Thyroid gland (tissue), 4 donors: ENCODE results near the gene CRYGN.

Experiments used
- POLR2A ChIP-seq, 2 donors: fragments of 450-650 bp; IDR thresholded peaks; one replicate each; pipeline ENCODE4 v1.6.1; 2017; ENCODE audit warnings: antibody characterized with exemption in 2 of 2, mild to moderate bottlenecking in 2 of 2, moderate library complexity in 1 of 2
- TF ChIP-seq, protein P1 (sequence below), 6 experiments: fragments of 200-600 bp in 3 of 6; fragments of 450-650 bp in 3 of 6; sonication (generic) in 3 of 6; IDR thresholded peaks; one replicate each; pipeline ENCODE4 v1.5.1; 2016 to 2019; ENCODE audit warnings: antibody characterized with exemption in 6 of 6, mild to moderate bottlenecking in 2 of 6, inconsistent platforms in 1 of 6, moderate library complexity in 1 of 6

DNA sequence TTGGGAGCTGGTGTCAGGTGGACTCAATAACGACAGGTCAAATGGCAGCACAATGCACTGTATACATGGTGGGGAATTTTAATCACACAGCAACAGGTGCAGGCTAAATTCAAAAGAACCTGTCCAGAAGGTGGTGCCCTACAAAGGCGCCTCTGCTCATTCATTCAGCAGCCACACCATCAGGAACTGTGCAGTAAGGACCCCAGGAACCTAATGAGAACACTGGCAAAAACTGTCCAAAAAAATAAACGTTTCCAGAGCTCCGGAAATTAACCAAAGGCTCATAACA lies 21.9 kb upstream of the CRYGN start:
- TF ChIP-seq, protein P1, sequence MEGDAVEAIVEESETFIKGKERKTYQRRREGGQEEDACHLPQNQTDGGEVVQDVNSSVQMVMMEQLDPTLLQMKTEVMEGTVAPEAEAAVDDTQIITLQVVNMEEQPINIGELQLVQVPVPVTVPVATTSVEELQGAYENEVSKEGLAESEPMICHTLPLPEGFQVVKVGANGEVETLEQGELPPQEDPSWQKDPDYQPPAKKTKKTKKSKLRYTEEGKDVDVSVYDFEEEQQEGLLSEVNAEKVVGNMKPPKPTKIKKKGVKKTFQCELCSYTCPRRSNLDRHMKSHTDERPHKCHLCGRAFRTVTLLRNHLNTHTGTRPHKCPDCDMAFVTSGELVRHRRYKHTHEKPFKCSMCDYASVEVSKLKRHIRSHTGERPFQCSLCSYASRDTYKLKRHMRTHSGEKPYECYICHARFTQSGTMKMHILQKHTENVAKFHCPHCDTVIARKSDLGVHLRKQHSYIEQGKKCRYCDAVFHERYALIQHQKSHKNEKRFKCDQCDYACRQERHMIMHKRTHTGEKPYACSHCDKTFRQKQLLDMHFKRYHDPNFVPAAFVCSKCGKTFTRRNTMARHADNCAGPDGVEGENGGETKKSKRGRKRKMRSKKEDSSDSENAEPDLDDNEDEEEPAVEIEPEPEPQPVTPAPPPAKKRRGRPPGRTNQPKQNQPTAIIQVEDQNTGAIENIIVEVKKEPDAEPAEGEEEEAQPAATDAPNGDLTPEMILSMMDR (IDR thresholded peaks at IDR 0.05): no peak
- TF ChIP-seq POLR2A (IDR thresholded peaks at IDR 0.05): no peak
